GM21825 (cell line): ENCODE results near the gene MS4A3.
"Not testable (repeated sequence)": the region's sequence is repeated elsewhere in the genome, so short reads cannot be mapped to it uniquely, and the experiment has no call there.

Experiments
- ATAC-seq: cut with Tn5 transposase; IDR thresholded peaks from one replicate; pipeline ENCODE4 v1.9.1; 2021; ENCODE audit warnings: mild to moderate bottlenecking, moderate library complexity; ENCODE audit not compliant: unreplicated experiment

MS4A3 gene

GRCh38 chr11:60088364-60088763 is 31.9 kb downstream of the MS4A3 start, which contains the start of gene MS4A2:
Gene MS4A2 (plus strand): TSS chr11:60088664. CDS start chr11:60088766, 102 bp downstream.
- no peak for ATAC-seq

- ATAC-seq = no peak
These were observed 39.1 kb downstream of the MS4A3 start for GRCh38 chr11:60095477-60096120.

- no peak for ATAC-seq
These were observed 40.7 kb downstream of the MS4A3 start for GRCh38 chr11:60097189-60097588.

- ATAC-seq = peak; percentile 65
These were observed 42.0 kb downstream of the MS4A3 start for GRCh38 chr11:60098508-60098907.

GRCh38 chr11:60100516-60100915 is 44.1 kb downstream of the MS4A3 start:
- ATAC-seq = no peak

GRCh38 chr11:60101368-60101767 is 44.9 kb downstream of the MS4A3 start:
- ATAC-seq = not testable (repeated sequence)

GRCh38 chr11:60104471-60105115 is 48.1 kb downstream of the MS4A3 start:
- ATAC-seq = not testable (repeated sequence)

- not testable (repeated sequence) for ATAC-seq
These were observed 52.2 kb downstream of the MS4A3 start for GRCh38 chr11:60108631-60109030.

- ATAC-seq = no peak
These were observed 55.3 kb downstream of the MS4A3 start for GRCh38 chr11:60111793-60112192.

GRCh38 chr11:60116996-60117790 is 60.7 kb downstream of the MS4A3 start:
- ATAC-seq = no peak

- no peak for ATAC-seq
These were observed 61.9 kb downstream of the MS4A3 start for GRCh38 chr11:60118338-60118737.

GRCh38 chr11:60119710-60120109 is 63.2 kb downstream of the MS4A3 start:
- ATAC-seq = no peak
